ENCODE results near the gene NT5DC1.

DNA sequence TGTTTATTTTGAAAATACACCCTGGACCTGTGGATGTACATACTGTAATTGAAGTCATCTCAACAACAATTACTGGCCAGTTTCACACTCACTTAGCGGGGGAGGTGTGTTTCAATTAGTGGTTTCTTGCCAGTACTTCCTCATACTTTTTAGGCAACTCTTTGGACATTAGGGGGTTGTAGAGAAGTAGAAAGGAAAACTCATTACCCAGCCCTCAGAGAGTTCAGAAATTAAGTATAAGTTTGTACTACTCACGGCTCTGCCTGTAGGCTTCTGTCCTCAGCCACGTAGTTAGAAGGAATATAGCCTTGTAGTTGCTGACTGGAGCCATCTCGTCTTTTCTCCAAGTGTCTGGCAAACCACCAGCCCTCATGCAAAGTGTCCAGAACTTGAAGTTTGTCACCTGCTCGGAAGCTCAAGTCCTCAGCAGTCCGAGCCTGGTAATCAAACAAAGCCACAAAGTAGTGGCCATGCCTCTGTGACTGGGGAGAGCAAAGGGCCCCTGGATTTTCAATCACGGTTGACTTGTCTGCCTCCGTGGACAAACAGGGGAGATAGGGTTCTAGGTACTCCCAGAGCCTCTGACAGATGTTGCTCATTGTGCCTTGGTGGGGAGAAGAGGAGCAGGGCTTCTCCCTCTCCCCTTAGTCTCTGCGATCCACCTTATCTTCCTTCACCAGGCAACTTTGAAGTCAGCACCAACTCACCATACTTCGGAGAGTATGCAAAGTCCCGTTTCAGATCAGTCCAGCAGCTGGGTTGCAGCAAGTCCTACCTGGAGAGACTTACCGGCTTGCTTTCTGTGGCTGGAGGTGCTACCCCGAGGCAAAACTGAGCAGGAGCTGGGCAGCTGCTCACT lies 40.7 kb upstream of the NT5DC1 start:
- TF ChIP-seq CTCF (IDR thresholded peaks at IDR 0.05 in 8 of 11, conservative IDR thresholded peaks at IDR 0.05 in 3 of 11), result no peak
- no peak for TF ChIP-seq POLR2A (IDR thresholded peaks at IDR 0.05)

Data from spleen (tissue), 7 donors.